Activated CD4-positive, alpha-beta memory T cell treated with anti-CD3 and anti-CD28 coated beads for 36 hours (primary cell): ENCODE data around the gene TAF4. TPM values are rescaled to one million over a fixed set of nuclear protein-coding genes. Genes with fewer than 3 reads are reported as not detected.
A peak's percentile ranks its signal among the peaks of the same experiment; 100 is the strongest.
"Not testable (repeated sequence)": the region's sequence is repeated elsewhere in the genome, so short reads cannot be mapped to it uniquely, and the experiment has no call there.

ENCODE experiments used
- CTCF ChIA-PET: fragments of 350-600 bp; sonication (Branson Sonifier 250); formaldehyde crosslinking; loops from one replicate; lab custom pipeline; 2021; ENCODE audit warnings: antibody characterized with exemption, inconsistent platforms; lab: Charles Lee
- POLR2A ChIA-PET: fragments of 350-600 bp; sonication (Branson Sonifier 250); formaldehyde crosslinking; loops from one replicate; lab custom pipeline; 2021; ENCODE audit warnings: antibody characterized with exemption; lab: Charles Lee
- DNase-seq: peaks from one replicate; pipeline ENCODE4 v3.0.0-alpha.2; 2020
- H3K27ac Mint-ChIP-seq: one replicate; pipeline ENCODE4 v1.8.0; 2021; ENCODE audit warnings: mixed read lengths
- H3K27me3 Mint-ChIP-seq: one replicate; pipeline ENCODE4 v1.8.0; 2021; ENCODE audit warnings: mixed read lengths
- H3K36me3 Mint-ChIP-seq: one replicate; pipeline ENCODE4 v1.8.0; 2021; ENCODE audit warnings: mixed read lengths
- H3K4me1 Mint-ChIP-seq: one replicate; pipeline ENCODE4 v1.8.0; 2021; ENCODE audit warnings: low read depth, mixed read lengths
- H3K4me3 Mint-ChIP-seq: one replicate; pipeline ENCODE4 v1.8.0; 2021; ENCODE audit warnings: mild to moderate bottlenecking, mixed read lengths
- H3K9me3 Mint-ChIP-seq: one replicate; pipeline ENCODE4 v1.8.0; 2021; ENCODE audit warnings: mixed read lengths
- intact Hi-C: fragments of 100-400 bp; cut with micrococcal nuclease; formaldehyde crosslinking; loops from one replicate; pipeline ENCODE4 v1.15.1; 2023
- total RNA-seq, 2 experiments: library from RNA; stranded (reverse); gene quantifications; one replicate each; pipeline ENCODE4 v1.2.3, GENCODE V29; 2021

Gene TAF4
- total RNA-seq, 2 experiments from 2014 or later: 15.3 to 17.0 TPM

DNA sequence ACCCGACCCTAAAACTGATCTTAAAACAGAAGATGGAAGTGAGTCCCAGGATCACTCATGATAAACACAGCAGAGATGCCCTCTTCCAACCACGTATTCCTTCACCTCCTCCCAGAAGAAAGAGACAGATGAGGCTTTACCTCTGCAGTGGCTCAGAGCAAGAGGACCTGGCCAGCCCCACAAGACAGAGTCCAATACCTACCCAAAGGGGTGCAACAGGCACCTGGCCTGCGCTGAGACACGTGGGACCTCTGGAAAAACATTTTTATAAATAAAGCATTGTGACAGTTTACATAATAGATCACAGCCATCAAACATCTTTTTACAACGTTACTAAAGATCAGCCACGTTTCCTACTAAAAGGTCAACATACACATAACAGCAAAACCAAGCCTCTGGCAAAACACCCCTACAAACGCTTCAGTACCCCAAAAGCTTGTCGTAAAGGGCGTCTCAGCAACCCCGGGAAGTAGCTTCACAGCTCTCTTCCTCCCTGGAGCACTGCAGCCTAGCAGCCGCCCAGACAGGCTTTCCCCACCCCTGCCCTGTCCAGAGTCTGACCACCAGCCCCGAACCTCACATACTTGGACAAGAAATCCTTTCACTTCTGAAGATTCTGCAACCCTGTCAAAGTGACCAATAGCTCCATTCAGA lies 2.9 kb downstream of the TAF4 start:
- Mint-ChIP-seq H3K36me3 (peaks cover 5% of the 10 kb centered on the region), H3K4me3 (peak overlapping the region; percentile 76), H3K27me3 (no peaks in the 10 kb centered on the region), H3K4me1 (peaks cover 57% of the 10 kb centered on the region), H3K27ac (no peak overlapping the region), H3K9me3 (no peaks in the 10 kb centered on the region)
- POLR2A ChIA-PET: interaction anchor here (1.3 kb wide), 1 partner anchor 79 kb away, joined by 3 read pairs; no protein-coding TSS in a partner anchor
- intact Hi-C loops: loop anchor here (10.0 kb wide), 1 partner anchor 172 kb away; the partner anchor contains the start of gene OSBPL2
- CTCF ChIA-PET: no interaction called here
- DNase-seq: no peak

DNA sequence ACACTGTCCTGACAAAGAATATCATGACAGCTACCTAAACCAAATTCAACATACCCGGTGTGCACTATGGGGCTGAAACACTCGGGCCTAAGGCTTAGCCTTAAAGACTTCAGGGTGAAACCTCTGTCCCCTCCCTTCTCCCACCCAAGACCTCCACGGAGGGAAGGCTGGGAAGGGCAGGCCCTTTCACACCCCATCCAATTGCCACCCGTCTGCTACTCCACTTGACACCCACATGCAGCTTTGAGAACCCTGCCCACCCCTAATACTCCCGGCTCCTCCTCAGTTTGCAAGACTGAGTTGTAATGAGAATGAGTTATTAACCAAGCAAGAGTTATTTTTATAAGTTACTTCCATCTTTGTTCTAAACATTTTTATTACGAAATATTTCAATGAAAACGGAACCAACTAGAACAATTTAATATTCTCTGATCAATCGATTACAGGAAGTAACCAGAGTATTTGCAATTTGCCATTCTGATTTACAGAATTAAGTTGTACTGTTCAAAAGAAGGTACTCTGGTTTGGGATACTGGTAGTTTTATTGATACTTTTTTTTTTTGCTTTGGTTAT lies 3.7 kb downstream of the TAF4 start:
- Mint-ChIP-seq H3K9me3 (no peaks in the 10 kb centered on the region), H3K36me3 (peaks cover 5% of the 10 kb centered on the region), H3K4me1 (peaks cover 52% of the 10 kb centered on the region), H3K27ac (peak overlapping the region; percentile 46), H3K4me3 (no peak overlapping the region), H3K27me3 (no peaks in the 10 kb centered on the region)
- POLR2A ChIA-PET: no interaction called here
- intact Hi-C loops: loop anchor here (10.0 kb wide), 1 partner anchor 173 kb away; the partner anchor contains the start of gene OSBPL2
- DNase-seq: no peak
- CTCF ChIA-PET: interaction anchor here (0.8 kb wide), 1 partner anchor 51 kb away, joined by 5 read pairs; no protein-coding TSS in a partner anchor

DNA sequence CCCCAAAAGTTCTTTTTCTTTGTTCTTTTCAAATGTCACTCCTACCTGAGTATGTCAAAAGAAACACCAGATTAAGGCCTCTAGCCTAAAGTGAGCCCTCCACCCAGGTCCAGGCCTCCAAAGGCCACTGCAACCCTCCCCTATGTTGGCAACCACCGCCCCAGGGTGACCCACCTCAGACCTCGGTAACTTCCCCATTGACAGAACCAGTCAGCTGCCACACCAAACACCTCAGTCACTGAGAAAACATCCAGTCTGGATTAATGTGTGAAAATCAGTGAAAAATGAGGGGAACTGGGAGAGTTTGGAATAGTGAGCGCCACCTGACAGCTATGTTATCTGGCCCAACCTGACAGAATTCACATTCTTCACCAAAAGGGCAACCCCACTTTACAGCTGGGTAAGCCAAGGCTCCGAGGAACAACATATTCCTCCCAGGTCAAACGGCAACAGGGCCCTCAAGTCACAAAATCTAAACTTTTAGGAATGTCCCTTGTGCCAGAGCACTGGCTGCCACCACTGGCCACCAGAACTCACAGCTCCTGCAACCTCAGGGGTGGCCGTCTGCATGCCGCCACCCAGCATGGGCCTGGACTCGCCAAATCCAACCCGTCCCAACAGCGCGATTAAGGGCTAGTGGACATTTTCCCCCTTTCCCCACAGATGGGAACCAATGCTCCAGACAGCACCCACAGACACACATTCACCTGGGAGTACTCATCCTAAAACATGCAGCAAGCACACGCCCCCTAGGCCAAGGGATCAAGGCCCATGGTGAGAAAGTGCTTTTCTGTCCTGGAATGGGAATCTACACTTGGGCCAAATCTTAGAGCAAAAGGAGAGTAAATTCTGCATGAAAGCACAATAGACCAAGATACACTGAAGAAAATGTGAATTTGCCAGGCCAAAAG lies 4.8 kb downstream of the TAF4 start:
- Mint-ChIP-seq H3K4me3 (no peak overlapping the region), H3K36me3 (peaks cover 5% of the 10 kb centered on the region), H3K4me1 (peaks cover 48% of the 10 kb centered on the region), H3K27ac (no peak overlapping the region), H3K27me3 (no peaks in the 10 kb centered on the region), H3K9me3 (no peaks in the 10 kb centered on the region)
- DNase-seq: no peak
- ChIA-PET POLR2A (interaction anchor here (0.6 kb wide), 1 partner anchor 319 kb away, joined by 4 read pairs; no protein-coding TSS in a partner anchor), CTCF (interaction anchor here (0.8 kb wide), 1 partner anchor 50 kb away, joined by 5 read pairs; no protein-coding TSS in a partner anchor)
- intact Hi-C loops: loop anchor here (10.0 kb wide), 1 partner anchor 174 kb away; the partner anchor contains the start of gene OSBPL2

DNA sequence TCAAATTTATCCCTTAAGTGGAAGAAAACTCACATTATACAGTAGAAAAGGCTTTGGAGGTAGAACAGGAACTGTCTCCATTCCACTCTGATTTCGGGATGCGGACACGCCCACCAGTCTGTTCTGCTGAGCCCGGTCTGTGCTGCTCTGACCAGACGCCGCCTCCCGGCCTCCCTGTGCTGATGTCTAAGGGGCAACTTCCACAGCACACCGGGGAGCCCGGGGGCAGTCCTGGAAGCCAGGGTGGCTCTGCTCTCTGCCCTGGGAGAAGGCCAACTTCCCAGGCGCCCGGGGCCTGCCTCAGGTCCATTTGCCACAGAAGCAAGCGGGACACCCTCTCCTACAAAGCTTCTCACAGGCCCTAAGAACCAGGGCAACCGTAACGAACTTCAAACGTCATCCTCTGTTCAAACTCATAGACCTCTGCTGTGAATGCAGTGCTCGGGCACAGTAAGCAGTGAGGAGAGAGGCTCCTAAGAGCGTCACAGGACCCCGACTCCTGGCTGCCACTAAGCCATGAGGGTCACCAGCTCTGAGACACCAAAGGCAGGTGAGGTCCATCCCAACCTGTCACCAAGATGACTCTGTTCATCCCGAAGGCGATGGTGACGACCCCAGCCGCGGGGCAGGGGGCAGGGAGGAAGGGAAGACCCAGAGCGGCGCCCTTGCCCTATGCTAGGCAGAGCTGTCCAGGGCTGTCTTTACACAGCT lies 5.6 kb downstream of the TAF4 start:
- H3K27ac Mint-ChIP-seq: no peak overlapping the region
- no peak for DNase-seq
- ChIA-PET CTCF (no interaction called here), POLR2A (interaction anchor here (0.6 kb wide), 1 partner anchor 320 kb away, joined by 4 read pairs; no protein-coding TSS in a partner anchor)
- H3K27me3 Mint-ChIP-seq: no peaks in the 10 kb centered on the region
- H3K9me3 Mint-ChIP-seq: no peaks in the 10 kb centered on the region
- intact Hi-C loops: loop anchor here (10.0 kb wide), 1 partner anchor 175 kb away; the partner anchor contains the start of gene OSBPL2
- H3K36me3 Mint-ChIP-seq: peaks cover 5% of the 10 kb centered on the region
- no peak overlapping the region for H3K4me3 Mint-ChIP-seq
- H3K4me1 Mint-ChIP-seq: peaks cover 48% of the 10 kb centered on the region

DNA sequence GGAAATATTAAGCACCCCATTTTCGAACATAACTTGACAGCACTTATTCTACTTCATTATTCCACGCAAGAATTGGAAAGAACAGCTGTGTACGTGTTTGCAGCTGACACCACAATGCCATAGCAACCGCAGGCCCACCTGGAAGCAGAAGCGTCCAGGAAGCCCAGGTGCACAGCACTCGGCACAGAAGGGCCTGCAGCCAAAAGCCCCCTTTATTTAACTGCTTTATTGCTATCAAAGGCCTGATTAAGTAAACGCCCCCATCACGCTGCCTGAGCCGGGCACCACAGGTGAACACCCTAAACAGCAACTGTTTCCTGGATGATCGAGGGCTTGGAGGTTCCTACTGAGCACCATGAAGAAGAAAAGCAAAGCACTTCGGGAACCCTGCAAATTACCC lies 6.3 kb downstream of the TAF4 start:
- Mint-ChIP-seq H3K36me3 (peaks cover 5% of the 10 kb centered on the region), H3K27me3 (no peaks in the 10 kb centered on the region), H3K27ac (no peak overlapping the region), H3K9me3 (no peaks in the 10 kb centered on the region), H3K4me3 (no peak overlapping the region), H3K4me1 (peaks cover 48% of the 10 kb centered on the region)
- intact Hi-C loops: no loop called here
- DNase-seq: no peak
- ChIA-PET POLR2A (no interaction called here), CTCF (no interaction called here)

DNA sequence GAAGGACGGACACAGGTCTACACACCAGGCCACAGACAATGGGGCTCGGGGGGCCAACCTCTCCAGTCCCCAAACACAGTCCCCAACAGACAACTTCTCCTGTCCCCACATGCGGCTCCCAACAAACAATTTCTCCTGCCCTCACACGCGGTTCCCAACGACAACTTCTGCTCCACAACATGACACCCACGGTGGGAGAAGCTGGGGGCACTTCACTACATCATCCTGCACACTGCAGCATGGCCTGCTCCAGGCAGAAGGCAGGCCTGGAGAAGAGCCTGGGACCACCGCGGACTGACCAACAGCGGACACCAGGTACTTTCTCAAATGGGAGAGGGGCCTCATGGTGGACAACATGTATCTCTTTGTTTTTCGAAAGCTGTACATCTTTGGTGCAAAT lies 6.7 kb downstream of the TAF4 start:
- intact Hi-C loops: no loop called here
- Mint-ChIP-seq H3K27ac (no peak overlapping the region), H3K36me3 (peaks cover 6% of the 10 kb centered on the region), H3K9me3 (no peaks in the 10 kb centered on the region), H3K4me3 (no peak overlapping the region), H3K27me3 (no peaks in the 10 kb centered on the region), H3K4me1 (peaks cover 50% of the 10 kb centered on the region)
- DNase-seq: no peak
- CTCF ChIA-PET: no interaction called here
- POLR2A ChIA-PET: no interaction called here

DNA sequence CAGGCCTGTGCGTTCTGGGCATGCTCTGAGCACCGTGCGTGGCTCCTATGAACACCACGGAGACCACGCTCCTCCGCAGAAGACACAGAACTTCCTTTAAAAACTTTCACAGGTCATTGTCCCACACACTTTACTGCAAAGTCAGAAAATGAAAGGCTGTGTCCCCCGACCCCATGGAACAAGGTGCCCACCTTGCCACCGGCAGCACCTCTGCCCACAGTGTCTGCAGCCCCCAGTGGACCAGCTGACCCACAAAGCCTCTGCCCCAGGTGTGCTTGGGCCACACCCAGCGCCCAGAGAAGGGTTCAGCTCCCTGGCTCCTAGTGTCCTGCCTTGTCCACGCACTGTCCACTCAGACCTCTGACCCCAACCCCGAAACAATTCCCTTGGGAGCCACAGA lies 8.7 kb downstream of the TAF4 start:
- CTCF ChIA-PET: no interaction called here
- intact Hi-C loops: no loop called here
- H3K27me3 Mint-ChIP-seq: no peaks in the 10 kb centered on the region
- peaks cover 38% of the 10 kb centered on the region for H3K4me1 Mint-ChIP-seq
- no peaks in the 10 kb centered on the region for H3K9me3 Mint-ChIP-seq
- H3K4me3 Mint-ChIP-seq: no peak overlapping the region
- no peak for DNase-seq
- POLR2A ChIA-PET: no interaction called here
- peaks cover 5% of the 10 kb centered on the region for H3K36me3 Mint-ChIP-seq
- H3K27ac Mint-ChIP-seq: no peak overlapping the region

DNA sequence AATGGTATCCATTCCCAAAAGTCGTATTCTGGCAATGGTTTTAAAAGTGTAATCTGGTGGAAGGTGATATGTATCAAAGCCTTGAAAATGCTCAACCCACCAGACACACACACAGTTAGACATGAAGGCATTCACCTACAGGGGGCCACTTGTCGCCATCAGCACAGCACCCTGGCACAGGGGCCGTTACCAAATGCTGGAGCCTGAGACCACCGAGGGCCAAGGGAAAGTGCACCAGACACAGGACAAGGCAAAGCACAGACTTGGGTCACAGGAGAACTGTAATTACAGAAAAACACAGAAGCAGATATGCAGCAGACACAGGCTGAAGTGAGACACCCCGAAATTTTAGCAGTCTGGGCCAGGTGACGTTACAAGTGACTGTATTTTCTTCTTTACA lies 9.3 kb downstream of the TAF4 start:
- Mint-ChIP-seq H3K9me3 (no peaks in the 10 kb centered on the region), H3K36me3 (peaks cover 3% of the 10 kb centered on the region), H3K27ac (no peak overlapping the region), H3K4me1 (peaks cover 33% of the 10 kb centered on the region), H3K27me3 (no peaks in the 10 kb centered on the region), H3K4me3 (no peak overlapping the region)
- ChIA-PET POLR2A (no interaction called here), CTCF (no interaction called here)
- intact Hi-C loops: no loop called here
- no peak for DNase-seq

DNA sequence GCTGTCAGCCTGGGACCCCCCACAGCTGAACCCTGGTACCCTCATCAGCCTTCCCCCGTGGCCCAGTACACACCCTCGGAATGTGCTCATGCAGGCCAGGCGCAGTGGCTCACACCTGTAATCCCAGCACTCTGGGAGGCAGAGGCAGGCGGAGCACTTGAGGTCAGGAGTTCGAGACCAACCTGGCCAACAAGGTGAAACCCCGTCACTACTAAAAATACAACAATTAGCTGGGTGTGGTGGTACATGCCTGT lies 9.9 kb downstream of the TAF4 start:
- H3K27me3 Mint-ChIP-seq, H3K9me3 Mint-ChIP-seq, H3K36me3 Mint-ChIP-seq, H3K4me3 Mint-ChIP-seq, POLR2A ChIA-PET, intact Hi-C loops, DNase-seq, CTCF ChIA-PET, H3K27ac Mint-ChIP-seq: not testable (repeated sequence)
- H3K4me1 Mint-ChIP-seq: peaks cover 28% of the 10 kb centered on the region

DNA sequence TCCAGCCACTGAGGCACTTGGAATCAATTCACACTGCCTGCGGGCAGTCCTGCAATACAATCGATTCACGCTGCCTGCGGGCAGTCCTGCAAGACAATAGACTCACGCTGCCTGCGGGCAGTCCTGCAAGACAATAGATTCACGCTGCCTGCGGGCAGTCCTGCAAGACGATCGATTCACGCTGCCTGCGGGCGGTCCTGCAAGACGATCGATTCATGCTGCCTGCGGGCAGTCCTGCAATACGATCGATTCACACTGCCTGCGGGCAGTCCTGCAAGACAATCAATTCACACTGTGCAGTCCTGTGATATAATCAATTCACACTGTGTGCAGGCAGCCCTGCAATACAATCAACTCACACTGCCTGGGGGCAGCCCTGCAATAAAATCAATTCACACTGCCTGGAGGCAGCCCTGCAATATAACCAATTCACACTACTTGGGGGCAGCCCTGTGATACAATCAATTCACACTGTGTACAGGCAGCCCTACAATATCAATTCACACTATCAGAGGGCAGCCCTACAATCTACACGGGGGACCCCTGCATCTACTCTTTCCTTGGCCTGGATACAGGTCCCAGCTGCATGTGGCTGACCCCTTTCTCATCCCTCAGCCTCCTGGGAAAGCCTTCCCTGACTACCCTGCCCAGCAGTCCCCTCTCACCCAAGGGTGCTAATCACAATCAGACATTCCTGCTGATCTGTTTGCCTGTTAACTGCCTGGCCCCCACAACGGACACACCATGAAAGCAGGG lies 10.4 kb downstream of the TAF4 start:
- CTCF ChIA-PET: no interaction called here
- no peaks in the 10 kb centered on the region for H3K27me3 Mint-ChIP-seq
- no peak for DNase-seq
- peaks cover 3% of the 10 kb centered on the region for H3K36me3 Mint-ChIP-seq
- POLR2A ChIA-PET: no interaction called here
- no peak overlapping the region for H3K27ac Mint-ChIP-seq
- intact Hi-C loops: no loop called here
- H3K9me3 Mint-ChIP-seq: no peaks in the 10 kb centered on the region
- no peak overlapping the region for H3K4me3 Mint-ChIP-seq
- H3K4me1 Mint-ChIP-seq: peaks cover 29% of the 10 kb centered on the region

DNA sequence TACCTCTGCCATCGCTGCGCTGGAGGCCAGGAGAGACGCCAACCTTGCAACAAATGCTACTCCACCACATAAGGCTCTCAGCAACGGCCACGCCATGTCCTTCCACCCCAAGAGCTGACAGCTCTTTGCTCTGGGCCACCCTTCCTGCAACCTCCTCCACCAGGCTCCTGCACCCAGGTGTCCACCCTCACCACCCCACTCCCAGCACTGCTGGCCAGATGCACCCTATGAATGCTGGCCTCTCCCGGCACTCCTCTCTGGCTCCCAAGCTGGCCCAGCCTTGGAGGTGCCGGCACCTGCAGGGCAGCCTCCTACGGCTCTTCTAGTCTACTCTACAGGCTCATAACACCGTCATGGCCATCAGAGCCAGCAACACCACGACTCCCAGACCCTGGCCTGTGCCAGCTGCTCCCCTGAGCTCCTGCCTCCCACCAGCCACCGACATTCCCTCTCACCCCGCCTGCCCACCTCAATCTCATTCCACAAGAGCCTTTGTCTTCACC lies 11.2 kb downstream of the TAF4 start:
- DNase-seq: no peak
- no peak overlapping the region for H3K27ac Mint-ChIP-seq
- ChIA-PET POLR2A (no interaction called here), CTCF (no interaction called here)
- H3K36me3 Mint-ChIP-seq: peaks cover 3% of the 10 kb centered on the region
- H3K4me1 Mint-ChIP-seq: peaks cover 27% of the 10 kb centered on the region
- no peak overlapping the region for H3K4me3 Mint-ChIP-seq
- no peaks in the 10 kb centered on the region for H3K27me3 Mint-ChIP-seq
- intact Hi-C loops: no loop called here
- no peaks in the 10 kb centered on the region for H3K9me3 Mint-ChIP-seq
